Loucy (cell line): ENCODE results near the gene PRKAB1.

Experiments
- H2AFZ ChIP-seq: fragments of 200-600 bp; sonication (generic); 2 replicates; pipeline ENCODE4 v1.6.0; 2016; ENCODE audit warnings: antibody characterized with exemption, mild to moderate bottlenecking, low read length, moderate library complexity
- H3F3A ChIP-seq: fragments of 200-600 bp; 2 replicates; pipeline ENCODE4 v1.6.0; 2016; ENCODE audit warnings: antibody characterized with exemption, low read depth, mild to moderate bottlenecking
- H3K27me3 ChIP-seq: fragments of 200-600 bp; sonication (generic); 2 replicates; pipeline ENCODE4 v1.6.1; 2014; ENCODE audit warnings: low read length, mild to moderate bottlenecking; ENCODE audit not compliant: insufficient read depth, poor library complexity, severe bottlenecking
- H3K36me3 ChIP-seq: fragments of 200-600 bp; sonication (generic); 2 replicates; pipeline ENCODE4 v1.6.1; 2016; ENCODE audit warnings: low read length; ENCODE audit not compliant: insufficient read depth
- H3K4me1 ChIP-seq: fragments of 200-600 bp; sonication (generic); 2 replicates; pipeline ENCODE4 v1.5.1; 2014; ENCODE audit warnings: low read length, mild to moderate bottlenecking; ENCODE audit not compliant: insufficient read depth, poor library complexity, severe bottlenecking
- H3K4me2 ChIP-seq: fragments of 200-600 bp; sonication (generic); 2 replicates; pipeline ENCODE4 v1.6.0; 2014; ENCODE audit warnings: antibody characterized with exemption, low read length, low read depth, mild to moderate bottlenecking; ENCODE audit not compliant: poor library complexity, severe bottlenecking
- H3K4me3 ChIP-seq: fragments of 200-600 bp; sonication (generic); 2 replicates; pipeline ENCODE4 v1.5.1; 2014; ENCODE audit warnings: low read length, mild to moderate bottlenecking, mixed read lengths; ENCODE audit not compliant: poor library complexity, severe bottlenecking
- H3K79me2 ChIP-seq: fragments of 200-600 bp; sonication (generic); 2 replicates; pipeline ENCODE4 v1.6.1; 2014; ENCODE audit warnings: low read length; ENCODE audit not compliant: insufficient read depth
- H3K9ac ChIP-seq: fragments of 200-600 bp; sonication (generic); 2 replicates; pipeline ENCODE4 v1.6.0; 2014; ENCODE audit warnings: mild to moderate bottlenecking, low read depth, low read length, moderate library complexity; ENCODE audit not compliant: poor library complexity, severe bottlenecking
- H3K9me2 ChIP-seq: fragments of 200-600 bp; sonication (generic); replicated peaks from 2 replicates; pipeline ENCODE4 v1.6.1; 2016; ENCODE audit warnings: low read depth, low read length, mixed read lengths
- H3K9me3 ChIP-seq: fragments of 200-600 bp; sonication (generic); 2 replicates; pipeline ENCODE4 v1.6.1; 2014; ENCODE audit warnings: mild to moderate bottlenecking, antibody characterized with exemption, low read length, low read depth; ENCODE audit not compliant: insufficient read depth
- H4K20me1 ChIP-seq: fragments of 200-600 bp; sonication (generic); 2 replicates; pipeline ENCODE4 v1.6.0; 2014; ENCODE audit warnings: antibody characterized with exemption, low read length, mild to moderate bottlenecking; ENCODE audit not compliant: insufficient read depth, poor library complexity, severe bottlenecking
- CTCF ChIP-seq: fragments of 200-600 bp; sonication (generic); conservative IDR thresholded peaks from 2 replicates; pipeline ENCODE4 v1.5.1; 2014; ENCODE audit warnings: mild to moderate bottlenecking, antibody characterized with exemption, low read length
- EZH2phosphoT487 ChIP-seq: fragments of 200-600 bp; IDR thresholded peaks from 2 replicates; pipeline ENCODE4 v1.6.1; 2018; ENCODE audit warnings: antibody characterized with exemption, mild to moderate bottlenecking, moderate library complexity, borderline replicate concordance

The PRKAB1 gene

GRCh38 chr12:119729871-119730270, 61.9 kb downstream of the PRKAB1 start:
- Histone ChIP-seq H3K36me3 (peaks cover 82% of the 10 kb centered on the region; the same call in 1 of the 2 replicates), H4K20me1 (no peaks in the 10 kb centered on the region), H3K4me2 (no peak overlapping the region)

DNA sequence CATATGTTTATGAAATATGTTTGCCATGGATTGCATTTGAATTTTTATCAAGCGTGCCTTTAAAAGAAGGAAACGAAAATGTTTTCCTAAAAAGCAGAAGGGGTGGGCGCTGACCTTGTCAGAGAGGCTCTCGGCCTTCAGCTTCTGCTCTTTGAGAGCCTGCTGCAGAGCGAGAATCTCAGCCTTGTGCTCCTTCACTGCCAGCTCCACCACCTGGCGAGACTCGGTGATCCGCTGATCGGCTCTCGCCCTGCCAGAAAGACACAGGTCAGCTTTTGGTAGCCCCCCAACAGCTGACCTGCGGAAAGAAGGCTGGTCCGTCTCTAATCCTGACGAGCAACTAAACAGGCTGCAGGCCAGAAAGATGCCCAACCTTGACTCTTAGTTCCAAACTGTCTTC, 62.4 kb downstream of the PRKAB1 start:
- Histone ChIP-seq H2AFZ (no peak overlapping the region), H3K79me2 (no peaks in the 10 kb centered on the region), H3F3A (no peaks in the 10 kb centered on the region), H3K9me2 (no peaks in the 10 kb centered on the region), H3K36me3 (peaks cover 83% of the 10 kb centered on the region), H3K4me3 (no peak overlapping the region), H3K4me2 (no peak overlapping the region), H3K27me3 (no peaks in the 10 kb centered on the region), H3K9me3 (no peaks in the 10 kb centered on the region), H4K20me1 (no peaks in the 10 kb centered on the region), H3K4me1 (no peaks in the 10 kb centered on the region), H3K9ac (no peak overlapping the region)
- no peak for TF ChIP-seq CTCF
- no peak for TF ChIP-seq EZH2phosphoT487

More at GRCh38 chr12:119729871-119730270, 61.9 kb downstream of the PRKAB1 start:
- no peak overlapping the region for H2AFZ ChIP-seq
- no peaks in the 10 kb centered on the region for H3K79me2 ChIP-seq
- no peak overlapping the region for H3K4me3 ChIP-seq
- H3F3A ChIP-seq, result no peaks in the 10 kb centered on the region
- H3K27me3 ChIP-seq, result no peaks in the 10 kb centered on the region
- no peaks in the 10 kb centered on the region for H3K9me2 ChIP-seq
- no peaks in the 10 kb centered on the region for H3K4me1 ChIP-seq
- no peak overlapping the region for H3K9ac ChIP-seq
- TF ChIP-seq EZH2phosphoT487, result no peak
- no peak for TF ChIP-seq CTCF
- H3K9me3 ChIP-seq, result no peaks in the 10 kb centered on the region
